A673 (cell line): ENCODE results near the gene RALBP1. TPM values are rescaled to one million over a fixed set of nuclear protein-coding genes. Genes with fewer than 3 reads are reported as not detected.

ENCODE experiments used
- BruUV-seq: library from RNA; stranded (reverse); fragments of 400-500 nt; replicated peaks from 2 replicates; lab custom pipeline; 2021; lab: Mats Ljungman, UMichigan
- CTCF ChIA-PET: fragments of 300-600 bp; sonication (Branson Sonifier 250); formaldehyde crosslinking; loops from one replicate; lab custom pipeline; 2022; ENCODE audit warnings: antibody characterized with exemption; lab: Charles Lee
- POLR2A ChIA-PET: fragments of 300-600 bp; sonication (Branson Sonifier 250); formaldehyde crosslinking; loops from one replicate; lab custom pipeline; 2022; ENCODE audit warnings: antibody characterized with exemption; ENCODE audit not compliant: low non-redundant PET; lab: Charles Lee
- DNase-seq: peaks from one replicate; pipeline ENCODE4 v3.0.0-alpha.2; 2015; ENCODE audit warnings: low spot score
- H3K27ac ChIP-seq: fragments of 200-600 bp; sonication (generic); 2 replicates; pipeline ENCODE4 v1.5.1; 2016; ENCODE audit warnings: mixed run types, low read depth, mild to moderate bottlenecking, mixed read lengths, antibody characterized with exemption, low read length; ENCODE audit not compliant: poor library complexity, severe bottlenecking
- H3K27me3 ChIP-seq: fragments of 200-600 bp; sonication (generic); replicated peaks from 2 replicates; pipeline ENCODE4 v1.6.1; 2017; ENCODE audit warnings: mixed run types, low read depth, mild to moderate bottlenecking, mixed read lengths, antibody characterized with exemption, low read length; ENCODE audit not compliant: insufficient read depth, poor library complexity
- H3K36me3 ChIP-seq: fragments of 200-600 bp; sonication (generic); 2 replicates; pipeline ENCODE4 v1.6.1; 2016; ENCODE audit warnings: mixed run types, mild to moderate bottlenecking, mixed read lengths, antibody characterized with exemption, low read length; ENCODE audit not compliant: insufficient read depth, poor library complexity, severe bottlenecking
- H3K4me1 ChIP-seq: fragments of 200-600 bp; sonication (generic); 2 replicates; pipeline ENCODE4 v1.6.1; 2017; ENCODE audit warnings: mixed run types, mild to moderate bottlenecking, mixed read lengths, antibody characterized with exemption, low read length; ENCODE audit not compliant: insufficient read depth, poor library complexity, severe bottlenecking
- H3K4me3 ChIP-seq: fragments of 200-600 bp; sonication (generic); 2 replicates; pipeline ENCODE4 v1.5.1; 2016; ENCODE audit warnings: low read depth, mixed run types, mild to moderate bottlenecking, mixed read lengths, low read length; ENCODE audit not compliant: poor library complexity, severe bottlenecking
- H3K9me3 ChIP-seq: fragments of 200-600 bp; sonication (generic); 2 replicates; pipeline ENCODE4 v1.6.1; 2016; ENCODE audit warnings: mixed run types, low read depth, mild to moderate bottlenecking, mixed read lengths, antibody characterized with exemption, low read length; ENCODE audit not compliant: poor library complexity, severe bottlenecking
- CTCF ChIP-seq: fragments of 300-800, 200-600 bp; sonication (generic); conservative IDR thresholded peaks from 2 replicates; pipeline ENCODE4 v1.5.1; 2017; ENCODE audit warnings: low read depth, mild to moderate bottlenecking, antibody characterized with exemption, low read length, moderate library complexity, mixed read lengths
- EZH2 ChIP-seq: fragments of 200-600 bp; sonication (generic); IDR thresholded peaks from 2 replicates; pipeline ENCODE4 v1.6.1; 2017; ENCODE audit warnings: borderline replicate concordance, low read depth, mild to moderate bottlenecking, mixed read lengths, antibody characterized with exemption, low read length; ENCODE audit not compliant: poor library complexity, severe bottlenecking
- intact Hi-C: fragments of 100-400 bp; cut with micrococcal nuclease; formaldehyde crosslinking; loops from one replicate; pipeline ENCODE4 v1.10.0; 2022; ENCODE audit not compliant: unreplicated experiment
- total RNA-seq: library from RNA; stranded (reverse); gene quantifications from 2 replicates; pipeline ENCODE4 v1.2.3, GENCODE V29; 2021

RALBP1 gene
- total RNA-seq, 1 experiment from 2014 or later = 53.5 TPM

- no peak for DNase-seq
- TF ChIP-seq CTCF = no peak
- H3K9me3 ChIP-seq = no peaks in the 10 kb centered on the region
- H3K4me3 ChIP-seq = no peak overlapping the region
- H3K36me3 ChIP-seq = peaks cover 19% of the 10 kb centered on the region
- H3K4me1 ChIP-seq = no peaks in the 10 kb centered on the region
- intact Hi-C loops = no loop called here
- H3K27me3 ChIP-seq = no peaks in the 10 kb centered on the region
- CTCF ChIA-PET = no interaction called here
- POLR2A ChIA-PET = no interaction called here
- no peak overlapping the region for H3K27ac ChIP-seq
- no TSS peak for BruUV-seq
Observed at GRCh38 chr18:9537677-9538076, 62.4 kb downstream of the RALBP1 start.

- Histone ChIP-seq H3K27me3 (no peaks in the 10 kb centered on the region), H3K9me3 (no peaks in the 10 kb centered on the region), H3K4me3 (no peak overlapping the region), H3K27ac (no peak overlapping the region), H3K4me1 (no peaks in the 10 kb centered on the region), H3K36me3 (peaks cover 10% of the 10 kb centered on the region)
- CTCF ChIA-PET = no interaction called here
- intact Hi-C loops = no loop called here
- BruUV-seq = no TSS peak
- POLR2A ChIA-PET = no interaction called here
- no peak for DNase-seq
- TF ChIP-seq EZH2 = no peak
- TF ChIP-seq CTCF = no peak
Observed at GRCh38 chr18:9539283-9539682, 64.0 kb downstream of the RALBP1 start.

GRCh38 chr18:9539938-9540337 is 64.6 kb downstream of the RALBP1 start:
- H3K4me1 ChIP-seq = no peaks in the 10 kb centered on the region
- intact Hi-C loops = no loop called here
- H3K36me3 ChIP-seq = peaks cover 6% of the 10 kb centered on the region
- BruUV-seq = no TSS peak
- POLR2A ChIA-PET = no interaction called here
- TF ChIP-seq EZH2 = no peak
- no peak for TF ChIP-seq CTCF
- no peaks in the 10 kb centered on the region for H3K9me3 ChIP-seq
- no peak overlapping the region for H3K4me3 ChIP-seq
- H3K27ac ChIP-seq = no peak overlapping the region
- CTCF ChIA-PET = no interaction called here
- DNase-seq = no peak
- no peaks in the 10 kb centered on the region for H3K27me3 ChIP-seq
